Measurements from ENCODE around the gene MYL2. TPM values are rescaled to one million over a fixed set of nuclear protein-coding genes. Genes with fewer than 3 reads are reported as not detected.

The MYL2 gene
- total and polyA plus RNA-seq, 10 of the 15 experiments (the other 5 are each of a cell fraction or from before 2014, with no cell fraction given): 0.08 to 1.8 (median 0.57) TPM; not detected in 1

GRCh38 chr12:110934093-110934852, 13.9 kb upstream of the MYL2 start:
- Histone ChIP-seq H3K9me3 (replicated peaks; ENCODE audit: control insufficient read depth, insufficient read depth, low read length) (no peaks in the 10 kb centered on the region), H3K27me3 (replicated peaks in 1 of 2; ENCODE audit: control insufficient read depth in 2 of 2, insufficient read depth in 2 of 2, low read length in 1 of 2) (no peaks in the 10 kb centered on the region), H3K79me2 (ENCODE audit: control insufficient read depth, insufficient read depth, low read length) (no peaks in the 10 kb centered on the region), H3K27ac (ENCODE audit: control insufficient read depth, insufficient read depth) (no peak overlapping the region), H4K20me1 (ENCODE audit: control insufficient read depth, insufficient read depth) (no peaks in the 10 kb centered on the region), H3K9ac (ENCODE audit: control insufficient read depth, insufficient read depth, low read length) (no peak overlapping the region), H2AFZ (ENCODE audit: control insufficient read depth, low read depth, low read length) (no peak overlapping the region), H3K4me1 (ENCODE audit: control insufficient read depth, insufficient read depth, low read length) (peaks cover 3% of the 10 kb centered on the region; the same call in 1 of the 2 replicates), H3K36me3 (ENCODE audit: control insufficient read depth in 2 of 2, insufficient read depth in 2 of 2, low read length in 1 of 2) (no peaks in the 10 kb centered on the region), H3K4me2 (ENCODE audit: control insufficient read depth, insufficient read depth) (no peak overlapping the region), H3K4me3 (no peak overlapping the region)
- no peak for ATAC-seq
- WGBS (ENCODE audit: insufficient coverage, insufficient replicate concordance, low lambda C conversion rate, missing lambda C conversion rate): 13% methylated on average over 3 of the region's 3 CpGs
- ChIA-PET SMC1A (ENCODE audit: uncharacterized antibody, unreplicated experiment) (interaction anchor here (2.2 kb wide), 1 partner anchor 39 kb away, joined by 7 read pairs; no protein-coding TSS in a partner anchor), POLR2A (no interaction called here), CTCF (interaction anchor here (10.1 kb wide), 1 partner anchor 38 kb away, joined by 80 read pairs; no protein-coding TSS in a partner anchor), RAD21 (ENCODE audit: unreplicated experiment) (no interaction called here)
- no peak for DNase-seq (ENCODE audit: low read depth, low spot score)
- no TSS peak for BruUV-seq (replicated peaks)
- intact Hi-C loops (cut with micrococcal nuclease; ENCODE audit: unreplicated experiment): no loop called here
- FAIRE-seq: no peak
- in situ Hi-C loops (cut with MboI): loop anchor here (5.0 kb wide), 1 partner anchor 378 kb away; no protein-coding TSS in a partner anchor
- no peak for TF ChIP-seq NFXL1 (IDR thresholded peaks at IDR 0.05; ENCODE audit: borderline replicate concordance)
- no peak for TF ChIP-seq ZBTB40 (IDR thresholded peaks at IDR 0.05; ENCODE audit: borderline replicate concordance)
- TF ChIP-seq FOXM1 (IDR thresholded peaks at IDR 0.05; ENCODE audit: low read depth, low read length): no peak
- TF ChIP-seq MEF2A (IDR thresholded peaks at IDR 0.05; ENCODE audit: insufficient read depth, low read depth, low read length): no peak
- TF ChIP-seq DPF2 (IDR thresholded peaks at IDR 0.05): no peak
- no peak for TF ChIP-seq IKZF2 (IDR thresholded peaks at IDR 0.05)
- TF ChIP-seq ZBTB4 (CRISPR knock-in tag; IDR thresholded peaks at IDR 0.05): no peak
- no peak for TF ChIP-seq TCF12 (IDR thresholded peaks at IDR 0.05; ENCODE audit: low read depth, low read length)
- TF ChIP-seq SRF (IDR thresholded peaks at IDR 0.05; ENCODE audit: low read depth in 2 of 2, low read length in 2 of 2): peak in 1 of 2 experiments; percentile 44; a peak in 1 of 4 replicates
- no peak for TF ChIP-seq CREM (IDR thresholded peaks at IDR 0.05; ENCODE audit: low read depth)
- no peak for TF ChIP-seq PAX5 (IDR thresholded peaks at IDR 0.05; ENCODE audit: borderline replicate concordance, low read depth, low read length)
- no peak for TF ChIP-seq KDM1A (IDR thresholded peaks at IDR 0.05; ENCODE audit: borderline replicate concordance)
- TF ChIP-seq NR2C2 (IDR thresholded peaks at IDR 0.05; ENCODE audit: borderline replicate concordance, control insufficient read depth, insufficient read length, low read depth): peak; percentile 20
- no peak for TF ChIP-seq E4F1 (IDR thresholded peaks at IDR 0.05; ENCODE audit: borderline replicate concordance, partially characterized antibody)

Measured in GM12878 (cell line).